ENCODE measurements around the gene DZIP1L.

Gene DZIP1L

DNA sequence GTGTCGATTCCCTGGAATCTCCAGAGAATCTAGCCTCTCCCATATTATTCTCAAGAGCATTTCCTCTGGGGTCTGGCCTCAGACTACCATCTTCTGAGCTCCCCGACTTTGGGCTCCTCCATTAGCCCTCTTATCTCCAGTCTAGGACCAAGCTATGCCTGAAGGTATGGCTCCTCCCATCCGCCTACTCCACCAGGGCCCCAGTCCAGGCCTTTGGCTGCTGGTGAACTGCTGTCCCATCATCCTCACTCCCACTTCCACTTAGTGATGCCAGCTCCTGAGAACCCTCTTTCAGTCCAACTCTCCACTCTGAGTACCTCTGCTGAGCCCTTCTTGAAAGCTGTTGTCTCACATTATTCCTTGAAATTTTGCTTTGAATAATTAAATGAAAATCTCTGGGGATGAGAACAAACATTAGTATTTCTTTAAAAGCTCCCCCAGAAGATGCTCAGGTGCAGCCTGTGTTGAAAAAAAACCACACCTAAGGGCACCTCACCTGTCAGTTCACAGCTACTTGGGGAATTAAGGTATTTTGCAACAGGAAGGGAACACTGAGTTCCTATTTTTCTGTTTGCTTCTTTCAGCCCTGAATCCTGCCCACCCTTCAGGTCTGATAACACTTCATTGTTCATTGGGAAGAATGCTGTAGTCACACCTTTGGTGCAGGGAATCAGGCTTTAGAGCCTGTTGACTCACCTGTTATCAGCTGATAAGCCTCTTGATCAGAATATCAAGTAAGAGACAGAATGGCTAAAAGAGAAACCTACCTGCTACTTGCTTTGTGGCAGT is 95.9 kb downstream of the DZIP1L start:
- Histone ChIP-seq H3K9me3 (ENCODE audit: control insufficient read depth, low read length) (no peaks in the 10 kb centered on the region), H3K4me1 (ENCODE audit: control insufficient read depth, insufficient read depth, low read length) (peaks cover 62% of the 10 kb centered on the region), H3K4me3 (ENCODE audit: low read length) (no peak overlapping the region), H3K27me3 (ENCODE audit: control insufficient read depth, insufficient read depth, low read length) (no peaks in the 10 kb centered on the region), H3K9ac (ENCODE audit: low read length) (peak overlapping the region; percentile 25), H3K36me3 (ENCODE audit: control insufficient read depth, insufficient read depth, low read length) (peaks cover 5% of the 10 kb centered on the region)

DNA sequence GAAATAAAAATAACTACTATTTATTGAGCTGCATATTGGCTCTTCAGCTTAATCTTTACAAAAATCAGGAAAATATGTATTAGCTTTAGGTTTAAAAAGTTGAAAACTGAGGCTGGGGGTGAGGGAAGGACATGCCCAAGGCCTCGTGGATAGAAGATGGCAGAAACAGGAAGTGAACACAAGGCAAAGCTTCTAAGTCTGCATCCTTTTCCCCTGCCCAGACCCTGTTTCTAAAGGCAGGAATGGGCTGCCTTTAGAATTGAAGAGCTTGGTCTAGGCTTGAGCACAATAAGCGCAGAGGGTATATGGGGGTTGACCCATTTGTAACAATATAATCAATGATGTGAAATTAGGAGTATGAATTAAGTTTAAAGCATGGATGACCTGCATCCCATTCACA is 99.3 kb downstream of the DZIP1L start:
- no peak overlapping the region for H3K4me3 ChIP-seq (ENCODE audit: low read length)
- no peaks in the 10 kb centered on the region for H3K9me3 ChIP-seq (ENCODE audit: control insufficient read depth, low read length)
- no peaks in the 10 kb centered on the region for H3K27me3 ChIP-seq (ENCODE audit: control insufficient read depth, insufficient read depth, low read length)
- H3K9ac ChIP-seq (ENCODE audit: low read length): no peak overlapping the region
- H3K4me1 ChIP-seq (ENCODE audit: control insufficient read depth, insufficient read depth, low read length): peaks cover 68% of the 10 kb centered on the region
- peaks cover 10% of the 10 kb centered on the region for H3K36me3 ChIP-seq (ENCODE audit: control insufficient read depth, insufficient read depth, low read length)

DNA sequence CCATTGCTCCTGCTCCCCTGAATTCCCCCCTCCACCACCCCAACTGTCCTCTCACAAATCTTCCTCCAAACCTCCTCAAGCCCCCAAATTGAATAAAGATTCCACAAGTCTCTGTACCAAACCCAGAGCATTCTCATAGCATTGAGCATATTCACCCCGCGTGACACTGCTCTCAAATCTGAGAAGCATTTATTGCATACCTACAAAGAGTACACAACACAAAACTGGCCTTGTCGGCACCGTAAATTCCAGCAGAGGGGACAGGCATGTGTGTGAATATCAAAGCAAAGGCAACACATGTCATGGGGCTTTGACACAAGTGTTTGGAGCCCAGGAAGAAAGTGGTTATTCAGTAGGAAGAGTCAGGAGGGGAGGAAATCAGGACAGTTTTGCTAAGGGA is 102.9 kb downstream of the DZIP1L start:
- Histone ChIP-seq H3K9me3 (ENCODE audit: control insufficient read depth, low read length) (no peaks in the 10 kb centered on the region), H3K27me3 (ENCODE audit: control insufficient read depth, insufficient read depth, low read length) (no peaks in the 10 kb centered on the region), H3K36me3 (ENCODE audit: control insufficient read depth, insufficient read depth, low read length) (peaks cover 10% of the 10 kb centered on the region), H3K4me3 (ENCODE audit: low read length) (no peak overlapping the region), H3K9ac (ENCODE audit: low read length) (no peak overlapping the region), H3K4me1 (ENCODE audit: control insufficient read depth, insufficient read depth, low read length) (peaks cover 67% of the 10 kb centered on the region)

All from mucosa of stomach (tissue), 1 donor.